GM18505 (cell line): ENCODE measurements around the gene TBC1D3B.

Experiments
- ATAC-seq: cut with Tn5 transposase; IDR thresholded peaks from one replicate; pipeline ENCODE4 v1.9.1; 2021; ENCODE audit not compliant: unreplicated experiment
- POLR2A ChIP-seq: IDR thresholded peaks from 4 replicates; pipeline ENCODE4 v1.6.1; 2011; ENCODE audit warnings: borderline replicate concordance; ENCODE audit not compliant: insufficient read depth, insufficient read length; ENCODE audit errors: extremely low read depth

TBC1D3B gene

DNA sequence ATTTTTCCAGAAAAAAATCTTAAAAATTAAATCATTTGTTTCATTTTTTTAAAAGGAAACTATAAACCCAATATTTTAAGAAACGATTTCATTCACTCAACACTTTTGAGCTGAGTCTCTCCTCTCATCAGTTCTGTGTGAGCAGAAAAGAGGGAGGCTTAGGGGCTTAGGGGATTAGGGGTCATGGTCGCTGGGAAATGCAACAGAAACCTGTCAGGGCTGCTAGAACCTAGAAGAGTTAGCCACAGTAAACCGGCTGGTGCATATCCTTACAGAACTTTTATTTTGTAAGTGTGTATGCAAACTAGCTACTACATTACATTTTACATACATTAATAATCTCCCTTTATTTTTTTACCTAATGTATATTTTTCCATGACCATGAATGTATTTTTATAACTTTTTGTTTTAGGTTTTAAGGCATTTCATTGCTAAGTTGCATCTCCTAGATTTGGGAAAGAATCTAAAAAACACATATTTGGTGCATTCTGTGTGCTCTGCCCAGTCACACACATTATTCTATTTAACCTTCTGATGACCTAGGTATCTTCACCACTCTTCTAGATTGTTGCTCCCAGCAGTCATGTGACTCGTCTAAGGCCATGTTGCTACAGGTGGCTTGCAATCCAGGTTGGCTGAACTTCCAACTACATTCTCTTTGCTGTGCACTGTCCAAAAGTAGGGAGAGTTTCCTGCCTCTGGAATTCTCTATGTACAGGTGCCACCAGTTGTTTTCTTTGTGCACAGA is 24.4 kb downstream of the TBC1D3B start:
- ATAC-seq, result no peak
- no peak for TF ChIP-seq POLR2A

DNA sequence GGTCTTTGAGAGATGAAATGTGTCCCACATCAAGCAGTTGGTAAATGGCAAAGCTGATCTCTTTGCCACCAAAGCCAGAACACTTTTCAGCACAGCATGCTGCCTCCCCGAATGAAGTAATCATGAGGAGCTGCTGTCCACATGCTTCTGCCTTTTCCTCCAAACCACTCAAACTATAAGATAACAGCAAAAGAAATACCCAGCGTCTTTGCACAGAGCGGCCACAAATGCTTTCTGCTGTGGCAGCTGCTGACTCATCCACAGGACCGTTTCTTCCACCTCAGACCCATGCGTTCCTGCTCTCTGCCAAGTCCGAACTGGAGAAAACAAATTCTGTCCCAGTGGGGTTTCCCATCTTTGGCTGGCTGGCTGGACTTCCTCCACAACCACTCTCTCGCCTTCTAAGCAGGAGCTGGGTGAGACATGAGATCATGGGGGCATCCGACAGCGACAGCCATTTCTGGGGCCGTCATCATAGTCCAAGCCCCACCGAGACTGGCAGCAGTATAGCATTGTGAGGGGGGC is 27.1 kb downstream of the TBC1D3B start:
- no peak for TF ChIP-seq POLR2A
- ATAC-seq, result no peak

DNA sequence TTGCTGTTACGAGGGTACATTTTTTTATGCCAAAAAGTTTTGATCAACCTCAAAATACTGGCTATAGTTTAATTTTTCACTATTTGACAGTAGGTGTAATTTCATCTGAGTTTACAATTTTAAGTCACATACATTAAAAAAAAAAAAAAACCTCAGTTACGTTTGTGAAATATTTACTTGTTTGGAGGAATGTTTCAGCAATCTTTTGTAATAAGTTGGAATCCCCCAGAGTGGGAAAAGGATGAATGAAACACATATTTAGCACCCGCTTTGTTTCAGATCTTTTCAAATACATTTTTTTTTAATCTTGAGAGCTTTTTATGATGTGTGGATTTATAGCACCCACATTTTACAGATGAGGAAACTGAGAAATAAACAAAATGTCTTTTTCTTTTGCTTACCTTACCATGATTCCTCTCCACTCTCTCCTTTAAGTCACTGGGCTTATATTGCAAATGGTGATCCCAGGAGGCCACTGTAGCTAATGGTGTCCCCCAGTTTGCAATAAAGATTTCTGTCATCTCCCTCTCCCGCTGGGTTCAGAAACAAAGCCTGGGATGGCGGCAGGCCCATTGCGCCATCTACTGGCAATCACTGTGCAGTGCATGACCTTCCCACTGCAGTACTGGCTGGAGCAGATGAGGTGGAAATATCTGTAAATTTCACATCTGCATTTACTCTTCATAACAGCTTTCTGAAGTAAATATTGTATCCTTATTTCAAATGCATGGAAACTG is 27.7 kb downstream of the TBC1D3B start:
- TF ChIP-seq POLR2A, result no peak
- ATAC-seq, result peak; percentile 63

DNA sequence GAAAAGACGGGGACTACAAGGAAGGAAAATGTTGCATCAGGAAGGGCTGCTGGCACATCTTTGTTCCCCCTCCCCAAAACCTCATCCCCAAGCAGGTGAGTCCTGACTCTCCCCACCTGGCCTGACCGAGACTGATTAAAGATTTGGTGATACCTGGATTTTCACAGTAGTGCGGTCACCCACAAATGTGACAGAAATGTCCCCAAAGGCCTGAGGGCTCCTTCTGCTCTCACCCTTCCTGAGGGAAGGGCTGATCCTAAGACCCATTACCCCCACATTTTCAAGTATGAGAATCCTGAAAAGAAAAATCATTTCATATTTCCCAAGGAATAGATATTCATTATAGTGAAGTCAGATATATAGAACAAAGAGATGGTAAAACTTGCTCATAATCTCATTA is 28.8 kb downstream of the TBC1D3B start:
- no peak for TF ChIP-seq POLR2A
- no peak for ATAC-seq

DNA sequence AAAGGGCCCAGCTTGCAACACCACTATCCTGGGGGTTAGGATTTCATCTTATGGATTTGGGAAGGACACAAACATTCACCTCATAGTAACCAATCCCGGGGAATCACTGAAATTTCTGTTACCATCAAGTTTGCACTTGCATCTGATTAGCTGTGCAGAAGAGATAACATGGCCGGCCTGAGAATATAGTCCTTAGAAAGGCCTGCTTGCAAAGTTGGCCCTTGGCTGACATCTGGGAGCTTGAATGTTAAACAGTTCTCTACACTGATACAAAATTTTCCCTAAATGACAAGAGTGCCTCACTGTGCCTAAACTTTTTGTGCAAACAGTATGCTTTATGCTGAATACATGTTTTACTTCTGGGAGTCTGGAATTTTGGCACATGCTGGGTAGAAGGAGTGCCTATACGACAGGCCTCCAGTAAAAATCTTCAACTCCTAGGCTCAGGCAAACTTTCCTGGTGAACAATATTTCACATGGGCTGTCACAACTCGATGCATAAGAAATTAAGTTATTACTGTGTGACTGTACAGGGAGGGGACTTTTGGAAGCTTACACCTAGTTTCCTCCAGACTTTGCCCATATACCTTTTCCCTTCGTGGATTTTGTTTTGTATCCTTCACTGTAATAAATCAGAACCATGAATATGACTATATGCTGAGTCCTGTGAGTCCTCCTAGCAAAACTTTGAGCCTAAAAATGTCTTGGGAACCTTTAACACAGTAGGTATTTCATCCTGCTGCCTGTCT is 31.3 kb downstream of the TBC1D3B start:
- no peak for ATAC-seq
- TF ChIP-seq POLR2A, result no peak

DNA sequence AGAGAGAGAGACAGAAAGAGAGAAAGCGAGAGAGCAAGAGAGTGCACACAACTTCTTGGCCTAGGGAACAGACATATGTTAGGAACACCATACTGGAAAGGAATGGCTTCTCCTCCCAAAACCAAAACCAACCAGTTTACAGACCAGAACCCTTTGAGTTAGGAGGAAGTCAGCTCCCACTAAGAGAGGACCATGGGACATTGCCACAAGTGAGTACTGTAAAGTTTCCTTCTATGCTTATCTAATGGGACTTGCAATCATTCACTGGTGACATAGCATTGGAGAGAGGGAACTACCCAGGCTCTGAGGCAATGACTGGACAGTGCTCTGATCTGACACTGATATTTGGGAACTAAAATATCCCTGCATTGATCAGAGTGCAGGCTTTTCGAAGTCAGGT is 32.4 kb downstream of the TBC1D3B start:
- ATAC-seq, result no peak
- TF ChIP-seq POLR2A, result no peak

DNA sequence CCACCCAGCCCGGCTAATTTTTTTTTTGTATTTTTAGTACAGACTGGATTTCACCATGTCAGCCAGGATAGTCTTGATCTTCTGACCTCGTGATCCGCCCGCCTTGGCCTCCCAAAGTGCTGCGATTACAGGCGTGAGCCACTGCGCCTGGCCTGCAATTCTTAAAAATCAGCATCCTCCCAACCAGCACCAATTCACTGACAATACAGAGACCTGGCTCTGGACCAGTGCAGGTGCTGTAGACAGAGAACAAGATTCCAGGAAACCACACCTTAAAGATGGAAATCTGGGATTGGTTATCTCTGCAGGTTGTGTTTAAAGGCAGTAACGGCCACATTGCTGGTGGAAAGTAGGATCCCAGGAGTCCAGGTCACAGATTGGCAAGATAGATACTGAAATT is 33.6 kb downstream of the TBC1D3B start:
- TF ChIP-seq POLR2A, result no peak
- no peak for ATAC-seq

DNA sequence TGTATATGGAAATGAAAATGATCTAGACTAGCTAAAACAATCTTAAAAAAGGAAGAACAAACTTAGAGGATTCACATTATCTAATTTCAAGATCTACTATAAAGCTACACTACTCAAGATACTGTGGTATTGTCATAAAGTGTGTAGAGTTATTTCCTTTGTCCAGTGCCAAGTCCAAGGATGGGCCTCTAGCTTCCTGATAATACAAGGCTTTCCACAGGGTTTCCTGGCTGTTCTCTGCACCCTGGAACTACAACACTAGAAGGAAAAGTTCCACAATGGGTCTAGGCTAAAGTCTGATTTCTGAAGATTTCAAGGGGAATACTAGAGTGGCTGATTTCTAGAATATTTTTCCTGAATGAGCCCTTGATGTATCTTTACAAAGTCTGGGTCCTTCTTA is 34.2 kb downstream of the TBC1D3B start:
- ATAC-seq, result no peak
- TF ChIP-seq POLR2A, result no peak

DNA sequence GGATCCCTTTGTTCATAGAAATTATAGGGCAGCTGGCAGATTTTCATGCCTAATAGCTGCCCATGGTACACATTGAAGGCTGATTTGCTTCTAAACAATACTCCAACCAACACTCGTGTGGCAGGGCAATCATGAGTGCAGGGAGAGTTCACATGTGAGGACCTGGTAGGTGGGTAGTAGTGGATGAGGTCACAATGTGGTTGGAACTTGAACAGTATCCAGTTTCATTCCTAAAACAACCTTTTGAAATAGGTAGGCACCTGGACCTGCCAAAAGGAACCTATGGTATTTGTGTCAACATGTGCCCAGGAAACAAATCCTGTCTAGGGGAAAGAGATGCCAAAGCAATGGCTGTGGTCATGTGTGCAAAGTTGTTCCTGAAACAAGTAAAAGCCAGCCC is 40.0 kb downstream of the TBC1D3B start:
- no peak for ATAC-seq
- TF ChIP-seq POLR2A, result no peak

DNA sequence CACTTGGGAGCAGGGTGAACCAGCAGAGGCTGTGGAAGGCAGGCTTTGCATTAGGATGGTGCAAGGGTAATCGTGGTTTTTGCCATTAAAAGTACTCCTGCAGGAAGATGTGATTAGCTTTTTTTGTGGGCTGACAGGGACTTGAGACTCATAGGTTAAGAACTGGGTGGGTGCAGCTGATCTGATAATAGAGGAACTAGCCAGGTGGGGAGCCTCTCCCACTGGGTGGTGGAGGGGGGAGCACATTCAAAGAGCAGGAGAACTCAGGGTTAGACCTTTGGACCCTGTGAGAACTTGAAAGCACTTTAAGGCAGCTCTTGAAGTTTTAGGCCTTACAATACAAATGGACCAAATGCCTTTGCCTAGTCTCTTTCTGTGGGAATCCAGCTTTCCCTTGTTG is 40.4 kb downstream of the TBC1D3B start:
- no peak for ATAC-seq
- TF ChIP-seq POLR2A, result no peak

DNA sequence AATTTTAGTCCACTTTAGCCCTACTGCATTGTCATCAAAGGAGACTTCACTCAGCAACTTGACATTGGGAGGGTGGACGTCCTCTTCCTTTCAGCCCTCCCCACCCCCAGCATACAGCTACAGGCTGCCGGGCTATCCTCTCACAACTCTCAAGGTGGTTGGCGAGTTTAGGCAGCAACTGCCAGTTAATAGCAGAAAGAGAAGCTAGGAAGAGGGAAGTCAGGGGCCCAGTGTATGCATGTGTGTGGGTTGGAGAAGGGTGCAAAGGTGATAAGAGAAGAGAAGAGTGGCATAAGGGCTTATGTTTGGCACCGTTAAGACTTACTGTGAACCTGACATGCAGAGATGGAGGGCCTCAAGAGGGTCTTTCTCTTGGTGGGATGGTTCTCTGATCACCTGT is 41.0 kb downstream of the TBC1D3B start:
- no peak for ATAC-seq
- no peak for TF ChIP-seq POLR2A

DNA sequence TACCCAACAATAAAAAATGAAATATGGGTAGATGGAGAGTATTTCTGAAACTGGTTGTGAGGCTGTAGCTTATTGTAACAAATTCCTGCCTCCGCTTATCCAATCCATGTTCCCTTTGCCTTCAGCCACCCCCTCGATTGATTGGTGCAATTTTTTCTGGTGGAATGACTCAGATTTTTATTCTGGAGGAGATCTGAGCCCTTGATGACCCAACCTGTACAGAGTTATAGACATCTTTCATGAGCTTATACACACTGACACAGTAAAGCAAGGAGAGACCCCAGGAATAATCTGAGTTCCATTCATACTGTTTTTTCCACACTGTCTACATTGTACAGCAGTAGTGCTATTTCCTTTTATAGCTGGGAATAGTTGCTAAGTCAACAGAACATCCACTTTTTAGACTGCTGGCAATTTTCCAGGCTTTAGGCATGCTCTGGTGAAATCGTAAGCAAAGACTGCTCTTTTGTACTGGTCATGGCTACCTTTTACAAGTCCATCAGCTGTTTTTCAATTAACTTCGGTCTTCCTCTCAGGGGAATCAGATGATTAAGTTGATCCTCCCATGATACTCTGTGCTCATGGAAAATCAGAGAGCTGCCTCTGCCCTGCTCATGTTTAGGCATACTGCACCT is 42.7 kb downstream of the TBC1D3B start:
- no peak for TF ChIP-seq POLR2A
- ATAC-seq, result no peak

DNA sequence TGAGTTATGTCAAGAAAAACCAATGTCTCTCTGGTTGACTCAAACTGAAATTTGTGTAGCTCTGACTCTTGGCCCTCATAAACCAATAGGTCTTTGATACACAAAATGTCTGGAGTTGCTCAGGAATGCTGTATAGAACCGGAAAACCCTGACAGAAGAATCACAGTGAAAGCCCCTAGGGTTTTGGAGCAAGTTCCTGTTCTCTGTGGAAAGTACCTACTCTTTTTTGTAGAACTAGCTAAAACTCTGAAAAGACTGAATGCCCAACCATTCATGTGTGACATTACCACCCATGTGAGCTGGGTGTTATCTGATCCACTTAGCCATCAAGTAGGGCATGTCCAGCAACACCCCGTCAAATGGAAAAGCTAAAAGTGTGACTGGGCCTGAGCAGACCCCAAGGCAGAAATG is 44.0 kb downstream of the TBC1D3B start:
- ATAC-seq, result no peak
- TF ChIP-seq POLR2A, result no peak

DNA sequence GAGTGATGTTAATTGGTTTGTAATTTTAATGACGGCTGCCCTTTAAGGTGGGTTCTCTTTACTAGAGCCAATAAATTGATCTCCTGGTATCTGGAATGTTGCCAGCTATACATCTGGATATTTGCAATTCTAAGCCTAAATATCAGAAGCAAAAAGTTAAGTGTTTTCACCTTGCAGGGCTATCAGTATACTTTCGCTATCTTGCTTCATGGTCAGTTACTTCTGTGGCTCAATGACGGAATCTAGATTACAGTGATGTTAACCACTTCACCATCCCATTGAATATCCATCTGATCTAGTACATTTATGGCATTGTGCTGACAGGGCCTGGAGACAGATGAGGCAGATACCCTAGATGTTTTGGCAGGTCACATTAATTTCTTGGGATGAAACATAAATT is 44.5 kb downstream of the TBC1D3B start:
- TF ChIP-seq POLR2A, result no peak
- ATAC-seq, result no peak

DNA sequence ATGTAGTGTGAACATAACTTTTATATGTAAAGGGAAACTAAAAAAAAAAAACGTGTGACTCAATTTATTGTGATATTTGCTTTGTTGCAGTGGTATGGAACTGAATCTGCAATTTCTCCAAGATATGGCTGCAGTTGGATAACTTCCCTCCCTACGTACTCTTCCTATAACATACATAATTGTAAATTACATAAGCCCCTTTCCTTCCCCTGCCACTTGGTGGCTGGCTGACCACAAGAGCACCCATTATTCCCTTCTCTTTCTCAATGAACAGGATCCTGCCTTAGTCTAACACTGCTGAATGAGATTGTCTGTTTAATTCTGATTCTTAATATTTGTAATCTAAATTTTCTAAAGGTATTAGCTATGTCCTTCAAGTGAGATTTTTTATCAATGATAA is 45.0 kb downstream of the TBC1D3B start:
- no peak for TF ChIP-seq POLR2A
- ATAC-seq, result no peak
